BLaER1 treated with 17β-estradiol and CSF1 and Interleukin-3, amounts not matched to agents 10 nM and 100 nM (cell line): ENCODE results near the gene ADARB2.

Source experiments
- H3K27ac ChIP-seq, 11 experiments: shearing (Covaris generic); formaldehyde crosslinking; 2 replicates each; pipeline ENCODE4 v1.8.1; 2022
- H3K27me3 ChIP-seq, 11 experiments: shearing (Covaris generic); formaldehyde crosslinking; 2 replicates each; pipeline ENCODE4 v1.8.1; 2022
- H3K36me3 ChIP-seq, 11 experiments: shearing (Covaris generic); formaldehyde crosslinking; 2 replicates each; pipeline ENCODE4 v1.8.1; 2022
- H3K4me1 ChIP-seq, 10 experiments: shearing (Covaris generic); formaldehyde crosslinking; 2 replicates each; pipeline ENCODE4 v1.8.1; 2022
- H3K4me2 ChIP-seq, 11 experiments: shearing (Covaris generic); formaldehyde crosslinking; 2 replicates each; pipeline ENCODE4 v1.8.1; 2022
- H3K4me3 ChIP-seq, 10 experiments: shearing (Covaris generic); formaldehyde crosslinking; 2 replicates each; pipeline ENCODE4 v1.8.1; 2022
- H3K9ac ChIP-seq, 11 experiments: shearing (Covaris generic); formaldehyde crosslinking; 2 replicates each; pipeline ENCODE4 v1.8.1; 2022
- H3K9me3 ChIP-seq, 11 experiments: shearing (Covaris generic); formaldehyde crosslinking; replicated peaks in 1 of 11; 2 replicates each; pipeline ENCODE4 v1.8.1; 2022
- H4K20me1 ChIP-seq, 11 experiments: shearing (Covaris generic); formaldehyde crosslinking; 2 replicates each; pipeline ENCODE4 v1.8.1; 2022
- Cebpa-rat ChIP-seq, 11 experiments: shearing (Covaris generic); IDR thresholded peaks; 2 replicates each; pipeline ENCODE4 v1.8.1; 2022

The ADARB2 gene

GRCh38 chr10:1708746-1709145 lies 28.6 kb downstream of the ADARB2 start:
- peaks cover 95 to 100% (median 100%) of the 10 kb centered on the region in 11 experiments for H3K27me3 ChIP-seq
- no peak overlapping the region for H3K27ac ChIP-seq
- peaks cover 0 to 81% (median 53%) of the 10 kb centered on the region in 11 experiments; a peak in 17 of 22 replicates for H4K20me1 ChIP-seq
- no peak overlapping the region for H3K9ac ChIP-seq
- no peak overlapping the region for H3K4me3 ChIP-seq
- no peak for TF ChIP-seq Cebpa-rat (IDR thresholded peaks at IDR 0.05)
- H3K36me3 ChIP-seq: peaks cover 0 to 3% (median 0%) of the 10 kb centered on the region in 11 experiments; a peak in 2 of 22 replicates
- H3K9me3 ChIP-seq: peaks cover 14 to 33% (median 18%) of the 10 kb centered on the region in 11 experiments
- no peak overlapping the region for H3K4me2 ChIP-seq
- peaks cover 11 to 19% (median 16%) of the 10 kb centered on the region in 10 experiments for H3K4me1 ChIP-seq

GRCh38 chr10:1706711-1707110 lies 30.6 kb downstream of the ADARB2 start:
- Histone ChIP-seq H3K4me3 (peak overlapping the region in 2 of 10 experiments; percentile 21 to 38; a peak in 2 of 20 replicates), H3K27me3 (peaks cover 95 to 100% (median 99%) of the 10 kb centered on the region in 11 experiments), H3K9me3 (peaks cover 34 to 54% (median 38%) of the 10 kb centered on the region in 11 experiments), H4K20me1 (peaks cover 0 to 65% (median 48%) of the 10 kb centered on the region in 11 experiments; a peak in 17 of 22 replicates), H3K9ac (no peak overlapping the region), H3K4me2 (peak overlapping the region; percentile 27 to 69 (median 57)), H3K4me1 (peaks cover 11 to 19% (median 16%) of the 10 kb centered on the region in 10 experiments), H3K27ac (no peak overlapping the region), H3K36me3 (peaks cover 0 to 8% (median 0%) of the 10 kb centered on the region in 11 experiments; a peak in 4 of 22 replicates)
- TF ChIP-seq Cebpa-rat (IDR thresholded peaks at IDR 0.05): no peak

DNA sequence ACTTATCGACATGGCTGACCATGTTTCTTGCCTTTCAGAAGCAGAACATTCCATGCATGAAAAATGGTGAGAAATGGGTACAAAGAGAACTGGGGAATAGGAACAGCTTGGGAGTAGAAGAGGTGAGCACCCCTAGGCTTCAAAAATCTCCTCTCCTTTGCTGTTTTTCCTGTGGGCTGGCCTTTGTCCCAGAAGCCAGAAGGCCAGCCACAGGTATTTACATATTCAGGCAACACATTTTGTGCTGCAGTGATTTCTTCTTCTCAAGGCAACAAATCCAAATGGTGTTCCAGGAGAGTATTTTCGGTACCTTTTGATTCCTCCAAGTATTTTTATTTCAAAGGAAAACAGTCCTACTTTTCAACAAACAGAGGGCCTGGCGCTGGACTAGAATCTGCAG lies 31.1 kb downstream of the ADARB2 start:
- Histone ChIP-seq H3K9ac (no peak overlapping the region), H3K27ac (no peak overlapping the region), H3K36me3 (peaks cover 0 to 8% (median 0%) of the 10 kb centered on the region in 11 experiments; a peak in 4 of 22 replicates), H3K4me1 (peaks cover 11 to 19% (median 16%) of the 10 kb centered on the region in 10 experiments), H3K4me2 (peak overlapping the region; percentile 27 to 69 (median 57); a peak in 21 of 22 replicates), H4K20me1 (peaks cover 0 to 60% (median 44%) of the 10 kb centered on the region in 11 experiments; a peak in 17 of 22 replicates), H3K4me3 (no peak overlapping the region), H3K27me3 (peaks cover 90 to 97% (median 94%) of the 10 kb centered on the region in 11 experiments), H3K9me3 (peaks cover 37 to 55% (median 41%) of the 10 kb centered on the region in 11 experiments)
- TF ChIP-seq Cebpa-rat (IDR thresholded peaks at IDR 0.05): no peak

DNA sequence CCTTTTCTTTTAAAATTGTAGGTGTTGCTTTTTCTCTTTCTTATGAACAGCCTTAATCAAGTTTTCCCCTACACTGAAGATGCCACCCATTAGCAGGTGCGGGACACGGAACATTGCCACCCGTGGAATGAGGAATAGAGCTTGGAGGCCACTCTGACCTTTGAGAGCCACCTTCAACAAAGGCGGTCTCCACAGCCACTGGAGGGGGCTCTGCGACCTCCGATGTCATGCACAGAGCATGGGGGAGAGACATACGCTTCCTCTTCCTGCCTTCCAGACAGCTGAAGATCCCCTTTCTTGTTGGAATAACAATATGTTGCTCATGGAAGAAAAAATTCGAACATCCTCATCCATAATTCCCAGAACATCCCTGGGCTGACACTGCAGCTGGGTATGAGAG lies 39.1 kb downstream of the ADARB2 start:
- peaks cover 0 to 4% (median 0%) of the 10 kb centered on the region in 11 experiments; a peak in 2 of 22 replicates for H3K36me3 ChIP-seq
- H3K9ac ChIP-seq: no peak overlapping the region
- no peak for TF ChIP-seq Cebpa-rat (IDR thresholded peaks at IDR 0.05)
- H3K27me3 ChIP-seq: peaks cover 13 to 29% (median 19%) of the 10 kb centered on the region in 11 experiments
- H3K4me1 ChIP-seq: no peaks in the 10 kb centered on the region
- H3K4me2 ChIP-seq: no peak overlapping the region
- H3K9me3 ChIP-seq: peaks cover 17 to 28% (median 23%) of the 10 kb centered on the region in 11 experiments
- H3K4me3 ChIP-seq: no peak overlapping the region
- H3K27ac ChIP-seq: no peak overlapping the region
- H4K20me1 ChIP-seq: peaks cover 0 to 18% (median 0%) of the 10 kb centered on the region in 11 experiments; a peak in 3 of 22 replicates

- Histone ChIP-seq H3K36me3 (no peaks in the 10 kb centered on the region), H3K4me3 (no peak overlapping the region), H3K4me1 (no peaks in the 10 kb centered on the region), H3K9ac (no peak overlapping the region), H3K4me2 (no peak overlapping the region), H3K27me3 (peaks cover 0 to 30% (median 8%) of the 10 kb centered on the region in 11 experiments; a peak in 10 of 22 replicates), H3K9me3 (peaks cover 0 to 11% (median 5%) of the 10 kb centered on the region in 11 experiments; a peak in 11 of 22 replicates), H4K20me1 (peaks cover 0 to 22% (median 0%) of the 10 kb centered on the region in 11 experiments; a peak in 3 of 22 replicates), H3K27ac (no peak overlapping the region)
- TF ChIP-seq Cebpa-rat (IDR thresholded peaks at IDR 0.05): no peak
These were observed 41.2 kb downstream of the ADARB2 start for GRCh38 chr10:1696106-1696505.

DNA sequence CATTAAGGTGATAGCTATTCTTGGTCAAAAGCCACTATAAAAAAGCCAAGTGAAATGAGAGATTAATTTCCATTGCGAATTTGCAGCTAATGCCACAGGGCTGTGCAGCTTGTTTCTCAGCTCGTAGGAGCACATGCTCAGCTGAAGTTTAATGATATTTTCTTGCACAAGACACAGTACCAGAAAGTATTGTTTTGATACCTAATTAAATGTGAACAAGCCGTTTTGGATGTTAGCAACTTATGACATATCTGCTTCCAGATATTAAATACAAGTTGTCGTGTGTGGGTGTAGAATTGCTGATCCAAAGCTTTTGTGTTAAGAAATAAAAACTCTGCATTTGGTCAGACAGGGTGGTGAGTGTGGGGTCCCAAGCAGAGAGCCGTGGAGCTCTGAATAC lies 47.2 kb downstream of the ADARB2 start:
- TF ChIP-seq Cebpa-rat (IDR thresholded peaks at IDR 0.05): no peak
- peaks cover 0 to 16% (median 5%) of the 10 kb centered on the region in 10 experiments; a peak in 11 of 20 replicates for H3K4me1 ChIP-seq
- H3K4me2 ChIP-seq: no peak overlapping the region
- H3K4me3 ChIP-seq: no peak overlapping the region
- H4K20me1 ChIP-seq: peaks cover 0 to 19% (median 0%) of the 10 kb centered on the region in 11 experiments; a peak in 4 of 22 replicates
- no peak overlapping the region for H3K27ac ChIP-seq
- H3K36me3 ChIP-seq: no peaks in the 10 kb centered on the region; a peak in 1 of 22 replicates
- peaks cover 0 to 15% (median 0%) of the 10 kb centered on the region in 11 experiments; a peak in 4 of 22 replicates for H3K27me3 ChIP-seq
- no peak overlapping the region for H3K9ac ChIP-seq
- peaks cover 0 to 12% (median 4%) of the 10 kb centered on the region in 11 experiments; a peak in 9 of 22 replicates for H3K9me3 ChIP-seq

DNA sequence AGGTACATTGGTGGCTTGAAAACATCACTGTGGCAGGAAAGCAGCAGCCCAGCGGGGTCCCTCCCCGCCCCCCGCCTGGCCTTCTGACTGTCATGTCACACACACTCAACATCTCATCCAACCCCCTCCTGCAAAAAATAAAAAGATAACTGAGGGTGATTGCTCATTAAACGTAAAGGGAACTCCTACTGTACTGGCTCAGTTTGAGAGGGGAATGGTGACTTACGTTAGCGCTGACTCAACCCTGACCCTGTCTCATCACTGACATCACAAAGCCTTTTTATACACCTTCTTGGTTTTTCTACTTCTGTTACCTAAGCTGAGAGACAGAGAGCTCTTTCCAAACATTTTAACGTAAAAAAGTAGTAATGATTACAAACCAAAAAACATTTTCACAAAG lies 48.8 kb downstream of the ADARB2 start:
- H3K9me3 ChIP-seq: peaks cover 0 to 12% (median 4%) of the 10 kb centered on the region in 11 experiments; a peak in 9 of 22 replicates
- H4K20me1 ChIP-seq: peaks cover 0 to 19% (median 0%) of the 10 kb centered on the region in 11 experiments; a peak in 4 of 22 replicates
- peaks cover 0 to 15% (median 0%) of the 10 kb centered on the region in 11 experiments; a peak in 4 of 22 replicates for H3K27me3 ChIP-seq
- H3K27ac ChIP-seq: no peak overlapping the region
- H3K9ac ChIP-seq: no peak overlapping the region
- no peak overlapping the region for H3K4me3 ChIP-seq
- peaks cover 0 to 16% (median 5%) of the 10 kb centered on the region in 10 experiments; a peak in 11 of 20 replicates for H3K4me1 ChIP-seq
- no peaks in the 10 kb centered on the region; a peak in 1 of 22 replicates for H3K36me3 ChIP-seq
- peak overlapping the region in 2 of 11 experiments; percentile 8 to 9; a peak in 2 of 22 replicates for H3K4me2 ChIP-seq
- no peak for TF ChIP-seq Cebpa-rat (IDR thresholded peaks at IDR 0.05)

- Histone ChIP-seq H3K36me3 (no peaks in the 10 kb centered on the region; a peak in 1 of 22 replicates), H3K4me3 (no peak overlapping the region), H3K9ac (no peak overlapping the region), H3K4me1 (peaks cover 0 to 16% (median 5%) of the 10 kb centered on the region in 10 experiments; a peak in 11 of 20 replicates), H4K20me1 (peaks cover 0 to 16% (median 0%) of the 10 kb centered on the region in 11 experiments; a peak in 4 of 22 replicates), H3K9me3 (peaks cover 0 to 12% (median 4%) of the 10 kb centered on the region in 11 experiments; a peak in 9 of 22 replicates), H3K4me2 (peak overlapping the region in 5 of 11 experiments; percentile 8 to 41 (median 10); a peak in 7 of 22 replicates), H3K27ac (no peak overlapping the region), H3K27me3 (peaks cover 0 to 11% (median 0%) of the 10 kb centered on the region in 11 experiments; a peak in 4 of 22 replicates)
- no peak for TF ChIP-seq Cebpa-rat (IDR thresholded peaks at IDR 0.05)
These were observed 49.6 kb downstream of the ADARB2 start for GRCh38 chr10:1687623-1688150.

DNA sequence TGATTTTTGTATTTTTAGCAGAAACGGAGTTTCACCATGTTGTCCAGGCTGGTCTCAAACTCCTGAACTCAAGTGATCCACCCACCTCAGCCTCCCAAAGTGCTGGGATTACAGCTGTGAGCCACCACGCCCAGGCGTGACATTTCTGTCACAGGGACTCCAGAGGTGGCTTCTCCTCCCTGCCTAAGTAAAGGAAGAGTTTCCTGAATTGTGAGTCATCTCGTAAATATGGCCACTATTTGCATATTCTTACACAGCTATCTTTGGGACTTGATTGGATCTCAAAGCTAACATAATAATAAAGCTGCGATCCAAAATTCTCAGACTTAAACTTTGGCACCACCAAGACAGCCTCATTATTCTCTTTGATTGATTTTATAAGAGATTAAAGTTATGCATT lies 50.1 kb downstream of the ADARB2 start:
- Histone ChIP-seq H4K20me1 (peaks cover 0 to 16% (median 0%) of the 10 kb centered on the region in 11 experiments; a peak in 4 of 22 replicates), H3K27me3 (peaks cover 0 to 7% (median 0%) of the 10 kb centered on the region in 11 experiments; a peak in 3 of 22 replicates), H3K27ac (no peak overlapping the region), H3K9me3 (peaks cover 0 to 12% (median 4%) of the 10 kb centered on the region in 11 experiments; a peak in 9 of 22 replicates), H3K36me3 (no peaks in the 10 kb centered on the region; a peak in 1 of 22 replicates), H3K4me1 (peaks cover 0 to 16% (median 5%) of the 10 kb centered on the region in 10 experiments; a peak in 11 of 20 replicates), H3K4me2 (peak overlapping the region in 6 of 11 experiments; percentile 1 to 41 (median 23); a peak in 4 of 22 replicates), H3K4me3 (no peak overlapping the region), H3K9ac (no peak overlapping the region)
- TF ChIP-seq Cebpa-rat (IDR thresholded peaks at IDR 0.05): no peak
